ENCODE measurements around the gene SCAF4.

Gene SCAF4

DNA sequence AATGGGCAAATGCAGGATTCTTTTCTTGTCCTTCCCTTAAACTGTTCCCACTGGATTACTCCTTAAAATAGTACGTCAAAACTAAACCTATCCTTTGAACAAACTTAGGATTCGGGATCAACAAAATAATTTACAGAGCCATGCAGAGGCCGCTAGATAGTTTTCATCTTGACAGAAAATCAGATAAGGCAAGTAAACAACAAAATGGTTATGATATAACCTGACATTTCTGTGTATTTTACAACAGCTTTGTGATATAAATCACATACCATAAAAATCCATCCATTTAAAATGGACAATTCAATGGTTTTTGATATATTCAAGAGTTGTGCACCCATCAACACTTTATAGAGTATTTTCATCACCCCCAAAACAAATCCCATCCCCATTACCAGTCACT is 11.2 kb downstream of the SCAF4 start:
- TF ChIP-seq, protein P1, sequence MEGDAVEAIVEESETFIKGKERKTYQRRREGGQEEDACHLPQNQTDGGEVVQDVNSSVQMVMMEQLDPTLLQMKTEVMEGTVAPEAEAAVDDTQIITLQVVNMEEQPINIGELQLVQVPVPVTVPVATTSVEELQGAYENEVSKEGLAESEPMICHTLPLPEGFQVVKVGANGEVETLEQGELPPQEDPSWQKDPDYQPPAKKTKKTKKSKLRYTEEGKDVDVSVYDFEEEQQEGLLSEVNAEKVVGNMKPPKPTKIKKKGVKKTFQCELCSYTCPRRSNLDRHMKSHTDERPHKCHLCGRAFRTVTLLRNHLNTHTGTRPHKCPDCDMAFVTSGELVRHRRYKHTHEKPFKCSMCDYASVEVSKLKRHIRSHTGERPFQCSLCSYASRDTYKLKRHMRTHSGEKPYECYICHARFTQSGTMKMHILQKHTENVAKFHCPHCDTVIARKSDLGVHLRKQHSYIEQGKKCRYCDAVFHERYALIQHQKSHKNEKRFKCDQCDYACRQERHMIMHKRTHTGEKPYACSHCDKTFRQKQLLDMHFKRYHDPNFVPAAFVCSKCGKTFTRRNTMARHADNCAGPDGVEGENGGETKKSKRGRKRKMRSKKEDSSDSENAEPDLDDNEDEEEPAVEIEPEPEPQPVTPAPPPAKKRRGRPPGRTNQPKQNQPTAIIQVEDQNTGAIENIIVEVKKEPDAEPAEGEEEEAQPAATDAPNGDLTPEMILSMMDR (IDR thresholded peaks at IDR 0.05; ENCODE audit: borderline replicate concordance, insufficient read depth, low read depth, low read length): no peak
- H3K4me3 ChIP-seq (ENCODE audit: low read depth, low read length): no peak overlapping the region

DNA sequence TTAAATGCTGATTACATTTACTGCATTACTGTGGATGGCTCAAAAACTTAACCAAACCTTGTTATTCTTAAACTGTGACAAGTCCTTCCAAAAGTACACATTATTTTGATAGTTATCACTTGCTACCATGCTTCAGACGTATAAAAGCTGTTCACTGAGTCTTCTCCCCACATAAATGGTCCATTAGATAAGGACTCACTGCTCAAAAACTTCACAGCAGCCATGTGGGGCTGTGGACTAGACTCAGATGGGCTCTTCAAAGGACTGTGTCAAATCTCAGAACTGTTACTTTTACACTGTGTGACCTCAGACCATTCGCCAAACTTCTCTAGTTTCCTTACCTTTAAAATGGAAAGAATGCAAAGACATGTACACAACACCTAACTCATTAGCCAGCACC is 11.6 kb downstream of the SCAF4 start:
- H3K4me3 ChIP-seq (ENCODE audit: low read depth, low read length): no peak overlapping the region
- TF ChIP-seq, protein P1 (IDR thresholded peaks at IDR 0.05; ENCODE audit: borderline replicate concordance, insufficient read depth, low read depth, low read length): no peak

DNA sequence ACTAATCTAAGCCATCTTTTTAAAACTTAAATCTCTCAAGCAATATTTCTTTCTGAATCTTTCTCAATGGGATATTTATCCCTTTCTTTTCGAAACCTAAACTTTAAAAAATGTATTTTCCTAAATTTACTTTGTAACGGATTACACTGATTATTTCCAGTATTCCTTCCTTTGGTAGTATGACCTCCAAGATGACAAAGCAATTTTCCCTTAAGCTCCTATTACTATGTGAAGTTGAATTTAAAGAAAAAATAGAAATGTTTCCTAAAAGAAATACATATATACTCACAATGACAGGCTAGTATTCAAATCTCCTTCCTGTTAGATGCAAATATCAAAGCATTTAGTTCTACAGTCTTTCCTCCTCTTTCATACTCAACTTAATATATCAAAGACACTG is 15.8 kb downstream of the SCAF4 start:
- no peak overlapping the region for H3K4me3 ChIP-seq (ENCODE audit: low read depth, low read length)
- TF ChIP-seq, protein P1 (IDR thresholded peaks at IDR 0.05; ENCODE audit: borderline replicate concordance, insufficient read depth, low read depth, low read length): no peak

DNA sequence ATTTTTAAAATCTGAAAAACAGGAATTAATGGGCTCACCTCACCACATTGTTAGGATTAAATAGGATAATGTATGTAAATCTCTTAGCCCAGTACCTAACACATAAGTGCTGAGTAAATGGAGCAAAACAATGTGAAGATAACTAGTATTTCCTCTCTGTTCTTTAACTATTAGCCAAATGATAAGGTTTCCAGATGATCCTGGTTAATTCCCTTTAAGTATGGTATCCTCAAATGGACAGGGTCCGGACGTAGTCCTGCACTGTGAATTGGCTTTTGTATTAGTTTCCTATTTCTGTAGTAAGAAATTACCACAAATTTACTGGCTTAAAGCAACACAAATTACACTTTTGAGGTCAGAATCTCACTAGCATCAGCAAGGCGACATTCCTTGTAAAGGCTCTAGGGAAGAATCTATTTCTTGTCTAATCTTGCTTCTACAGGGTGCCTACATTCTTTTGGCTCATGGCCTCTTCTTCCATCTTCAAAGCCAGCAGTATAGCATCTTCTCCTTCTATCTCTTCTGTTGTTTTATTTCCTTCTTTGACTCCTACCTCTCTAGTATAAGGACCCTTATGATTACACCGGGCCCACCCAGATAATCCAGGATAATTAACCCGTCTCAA is 17.1 kb downstream of the SCAF4 start:
- TF ChIP-seq, protein P1 (IDR thresholded peaks at IDR 0.05; ENCODE audit: borderline replicate concordance, insufficient read depth, low read depth, low read length): no peak
- no peak overlapping the region for H3K4me3 ChIP-seq (ENCODE audit: low read depth, low read length)

DNA sequence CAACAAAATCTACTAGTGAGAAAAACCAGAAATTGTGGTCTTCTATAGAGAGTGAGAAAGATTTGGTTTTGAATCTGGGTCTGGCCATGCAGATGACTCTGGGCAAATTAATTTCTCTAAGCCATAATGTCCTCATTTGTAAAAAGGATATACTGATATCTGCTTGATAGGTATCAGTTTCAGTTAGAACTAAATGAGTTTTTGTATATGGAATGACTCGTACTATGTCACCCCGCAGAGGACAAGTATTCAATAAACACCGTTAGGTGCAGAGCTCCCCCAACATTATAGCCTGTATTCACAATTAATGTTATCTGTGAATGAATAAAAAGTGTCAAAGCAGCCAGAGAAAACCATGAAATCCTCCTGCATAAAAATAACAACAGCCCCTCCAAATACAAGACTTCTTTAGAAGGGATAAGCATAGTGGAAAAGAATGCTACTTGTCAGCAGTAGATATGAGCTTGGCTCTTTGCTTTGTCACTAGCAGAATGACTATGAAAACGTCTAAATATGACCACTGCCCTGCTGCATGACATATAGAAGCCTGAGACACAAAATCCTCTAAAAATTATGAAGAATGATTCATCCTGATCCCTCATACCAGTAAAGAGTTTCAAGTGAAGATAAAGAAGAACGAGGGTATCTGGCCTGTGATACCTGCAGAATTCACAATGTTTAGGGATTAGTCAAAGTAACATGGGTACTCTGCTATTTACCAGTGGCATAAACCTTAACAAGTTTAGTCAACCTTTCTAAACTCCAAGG is 17.8 kb downstream of the SCAF4 start:
- H3K4me3 ChIP-seq (ENCODE audit: low read depth, low read length): no peak overlapping the region
- TF ChIP-seq, protein P1 (IDR thresholded peaks at IDR 0.05; ENCODE audit: borderline replicate concordance, insufficient read depth, low read depth, low read length): no peak

DNA sequence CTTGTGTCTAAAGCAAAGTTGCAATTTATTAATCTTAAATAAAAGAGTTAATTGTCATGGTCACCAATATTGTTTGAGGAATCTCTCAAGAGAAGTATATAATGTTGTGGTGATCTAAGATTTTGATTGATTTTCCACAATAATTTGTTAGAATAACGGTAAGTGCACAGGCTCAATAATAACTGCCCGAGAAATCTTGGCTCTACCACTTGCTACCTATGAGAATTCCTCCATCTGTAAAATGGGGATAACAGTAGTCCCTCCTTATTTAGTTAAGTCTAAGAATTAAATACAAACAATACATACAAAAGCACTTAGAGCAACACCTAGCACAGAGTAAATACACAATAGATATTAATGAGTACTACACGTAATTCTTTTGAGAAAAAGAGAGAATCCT is 18.8 kb downstream of the SCAF4 start:
- TF ChIP-seq, protein P1 (IDR thresholded peaks at IDR 0.05; ENCODE audit: borderline replicate concordance, insufficient read depth, low read depth, low read length): no peak
- H3K4me3 ChIP-seq (ENCODE audit: low read depth, low read length): no peak overlapping the region

DNA sequence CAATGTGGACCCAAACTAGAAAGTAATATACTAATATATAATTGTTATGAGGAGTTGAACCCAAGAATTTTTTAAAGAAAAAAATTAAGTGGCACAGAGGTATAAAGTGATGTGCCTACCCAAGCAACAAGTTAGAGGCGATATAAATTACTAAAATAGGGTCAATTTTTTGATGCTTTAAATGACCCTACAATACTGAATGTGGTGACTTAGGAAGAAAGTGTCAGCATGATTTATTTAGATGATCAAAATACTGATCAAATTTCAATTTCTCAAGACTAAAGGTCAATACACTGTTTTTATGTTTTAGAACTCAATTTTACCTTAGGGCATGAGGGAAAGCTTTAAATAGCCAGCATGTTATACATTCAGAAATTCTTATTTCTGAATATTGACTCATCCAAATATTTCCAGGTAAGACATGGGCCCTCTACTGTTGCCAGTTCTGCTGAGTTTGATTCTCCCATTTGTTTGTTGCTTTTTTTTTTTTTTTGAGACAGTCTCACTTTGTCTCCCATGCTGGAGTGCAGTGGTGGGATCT is 20.1 kb downstream of the SCAF4 start:
- TF ChIP-seq, protein P1 (IDR thresholded peaks at IDR 0.05; ENCODE audit: borderline replicate concordance, insufficient read depth, low read depth, low read length): no peak
- H3K4me3 ChIP-seq (ENCODE audit: low read depth, low read length): no peak overlapping the region

All from GM12875 (cell line).